Activated T-helper 1 cell treated with anti-CD3 and anti-CD28 coated beads, Interleukin-2, amount 50 U/mL, for 16 hours (primary cell): ENCODE results near the gene SLA2.
"Not testable (repeated sequence)": the region's sequence is repeated elsewhere in the genome, so short reads cannot be mapped to it uniquely, and the experiment has no call there.

Source experiments
- DNase-seq, 2 donors: peaks; one replicate each; pipeline ENCODE4 v3.0.0-alpha.2; 2020; ENCODE audit warnings: low read depth in 1 of 2, low spot score in 1 of 2

Gene SLA2

GRCh38 chr20:36608388-36608728 lies 37.6 kb downstream of the SLA2 start:
- DNase-seq = not testable (repeated sequence)

GRCh38 chr20:36607586-36608387 lies 38.2 kb downstream of the SLA2 start:
- no peak for DNase-seq

GRCh38 chr20:36606158-36607066 lies 39.6 kb downstream of the SLA2 start:
- no peak for DNase-seq

DNA sequence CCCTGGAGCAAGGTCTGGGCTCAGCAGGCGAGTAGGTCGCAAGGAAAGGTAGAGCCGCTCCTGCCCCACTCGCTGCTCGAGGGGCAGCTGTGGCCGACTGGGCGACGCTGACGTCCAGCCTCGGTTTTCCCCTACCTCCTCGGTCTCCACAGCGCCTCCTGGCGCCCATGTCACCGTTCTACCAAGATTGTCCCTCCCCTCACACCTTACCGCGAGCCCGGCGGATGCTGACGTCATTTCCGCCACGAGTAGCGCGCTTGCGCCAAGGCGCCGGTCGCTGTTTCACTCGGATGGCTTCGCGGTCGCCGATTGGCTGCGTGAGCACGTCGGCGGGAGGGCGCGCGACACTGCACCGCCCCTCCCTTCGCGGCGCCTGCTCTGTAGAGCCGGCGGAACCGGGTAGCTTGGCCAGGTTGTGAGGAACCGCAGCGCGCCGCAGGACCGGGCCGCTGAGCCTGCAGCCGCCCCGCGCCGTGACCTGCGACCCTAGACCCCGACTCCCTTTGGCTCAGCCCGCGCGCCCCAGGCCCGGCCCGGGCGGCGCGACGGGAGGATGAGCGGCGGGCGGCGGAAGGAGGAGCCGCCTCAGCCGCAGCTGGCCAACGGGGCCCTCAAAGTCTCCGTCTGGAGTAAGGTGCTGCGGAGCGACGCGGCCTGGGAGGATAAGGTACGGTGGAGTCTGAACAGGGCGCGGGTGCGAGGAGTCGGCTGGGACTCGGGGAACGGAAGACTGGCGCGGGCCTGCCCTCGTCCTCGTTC lies 40.4 kb downstream of the SLA2 start, which contains the start of gene RAB5IF:
TSS of gene RAB5IF (plus strand) at position 381 of the 759 bp plus-strand sequence. CDS start at position 554, 173 bp downstream.
- peak; percentile 99 to 100 for DNase-seq

- DNase-seq = peak in 1 of 2 donors; percentile 16
Observed at GRCh38 chr20:36604952-36605398, 41.0 kb downstream of the SLA2 start.

GRCh38 chr20:36601540-36601939 lies 44.5 kb downstream of the SLA2 start:
- DNase-seq = no peak

- no peak for DNase-seq
Observed at GRCh38 chr20:36599912-36600345, 46.1 kb downstream of the SLA2 start.

DNA sequence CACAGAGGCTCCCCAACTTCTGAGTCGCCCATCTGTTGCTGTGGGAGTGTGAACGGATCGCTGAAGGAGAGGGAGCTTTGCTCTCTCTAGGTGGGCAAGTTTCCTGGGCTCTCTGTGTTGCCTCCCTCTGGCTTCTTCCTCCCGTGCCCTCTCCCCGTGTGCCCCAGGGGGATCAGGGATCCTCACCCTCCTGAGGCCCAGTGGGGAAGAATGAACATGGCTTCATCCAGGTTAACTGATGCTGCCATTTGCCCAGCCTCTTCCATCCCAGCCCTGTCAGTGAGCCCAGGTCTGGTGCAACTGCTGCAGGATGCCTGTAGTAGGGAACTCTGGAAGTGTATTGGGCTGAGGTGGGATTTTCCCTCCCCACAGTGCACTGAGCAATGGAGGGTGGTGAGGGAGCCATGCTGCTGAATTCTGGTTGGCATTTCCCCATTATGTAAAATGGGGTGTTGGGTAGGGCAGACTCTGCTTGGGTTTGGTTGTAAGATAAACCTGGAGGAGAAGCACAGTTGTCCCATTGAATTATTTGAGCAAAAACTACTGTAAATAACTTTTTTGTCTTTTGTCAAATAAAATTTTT lies 52.6 kb downstream of the SLA2 start:
- no peak for DNase-seq

GRCh38 chr20:36591854-36592641 lies 53.9 kb downstream of the SLA2 start:
- DNase-seq = peak in 1 of 2 donors; percentile 33

- DNase-seq = no peak
Observed at GRCh38 chr20:36591281-36591680, 54.7 kb downstream of the SLA2 start.

GRCh38 chr20:36587388-36588070 lies 58.5 kb downstream of the SLA2 start:
- no peak for DNase-seq

GRCh38 chr20:36585410-36586125 lies 60.4 kb downstream of the SLA2 start:
- no peak for DNase-seq

DNA sequence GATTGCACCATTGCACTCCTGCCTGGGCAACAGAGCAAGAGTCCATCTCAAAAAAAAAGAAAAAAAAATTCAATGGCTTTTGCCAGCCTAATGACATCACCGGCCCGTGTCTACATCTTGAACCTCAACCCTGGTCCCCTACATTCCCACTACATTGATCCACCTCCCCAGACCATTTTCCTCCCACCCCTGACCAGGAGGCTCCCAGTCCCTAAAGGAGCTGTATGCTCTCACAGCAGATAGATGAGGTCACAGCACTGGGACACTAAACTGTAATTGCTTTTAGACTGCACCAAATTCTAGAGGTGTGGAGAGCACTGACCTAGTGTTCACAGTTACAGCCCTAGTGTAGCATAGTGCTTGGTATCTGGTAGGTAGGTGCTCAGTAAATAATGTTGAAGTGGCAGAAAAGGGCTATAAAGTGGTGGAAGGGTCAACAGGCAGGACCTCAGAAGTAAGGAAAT lies 61.9 kb downstream of the SLA2 start:
- no peak for DNase-seq

GRCh38 chr20:36582821-36583220 lies 63.2 kb downstream of the SLA2 start:
- DNase-seq = no peak

DNA sequence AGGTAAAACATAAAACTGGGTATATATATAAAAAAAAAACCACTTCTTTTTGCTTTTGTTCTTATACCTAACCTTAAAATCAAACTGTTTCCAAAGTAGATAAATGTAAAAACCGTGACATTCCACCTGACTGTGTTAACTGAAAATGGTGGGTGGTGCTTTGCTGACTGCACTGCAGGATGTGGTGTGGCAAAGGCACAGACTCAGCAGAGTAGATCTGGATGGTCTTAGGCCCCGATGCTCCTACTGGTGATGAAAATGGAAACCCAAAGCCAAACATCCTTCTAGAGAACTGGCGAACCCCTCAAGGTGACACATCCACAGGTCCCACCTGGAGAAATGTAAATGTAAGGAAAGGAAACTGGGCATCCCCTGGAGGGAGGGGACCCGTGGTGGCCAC lies 63.7 kb downstream of the SLA2 start:
- DNase-seq = no peak

DNA sequence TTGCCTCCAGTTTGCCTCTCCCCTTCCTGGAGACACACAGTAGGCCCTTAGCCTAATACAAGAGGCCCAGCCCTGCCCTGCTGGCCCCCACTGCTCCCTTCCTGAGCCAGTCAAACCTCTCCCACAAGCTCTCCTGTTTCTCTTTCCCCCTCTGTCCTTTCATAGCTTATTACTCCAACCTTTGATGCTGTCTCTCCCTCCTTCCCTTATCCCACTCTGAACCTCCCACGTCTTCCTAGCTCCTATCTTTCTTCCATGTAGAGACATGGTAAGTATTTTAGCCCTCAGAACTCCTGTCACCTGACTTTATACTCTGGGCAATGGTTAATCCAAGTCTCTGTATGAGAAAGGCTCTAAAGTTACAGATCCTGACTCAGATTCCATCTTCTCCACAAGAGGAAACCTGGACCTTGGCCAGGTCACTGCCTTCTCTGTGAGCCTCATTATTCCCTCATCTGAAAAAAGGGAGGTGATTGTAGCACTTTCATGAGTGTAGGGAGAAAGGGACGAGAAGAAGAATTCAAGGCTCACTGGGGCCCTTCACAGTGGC lies 65.9 kb downstream of the SLA2 start:
- DNase-seq = no peak

DNA sequence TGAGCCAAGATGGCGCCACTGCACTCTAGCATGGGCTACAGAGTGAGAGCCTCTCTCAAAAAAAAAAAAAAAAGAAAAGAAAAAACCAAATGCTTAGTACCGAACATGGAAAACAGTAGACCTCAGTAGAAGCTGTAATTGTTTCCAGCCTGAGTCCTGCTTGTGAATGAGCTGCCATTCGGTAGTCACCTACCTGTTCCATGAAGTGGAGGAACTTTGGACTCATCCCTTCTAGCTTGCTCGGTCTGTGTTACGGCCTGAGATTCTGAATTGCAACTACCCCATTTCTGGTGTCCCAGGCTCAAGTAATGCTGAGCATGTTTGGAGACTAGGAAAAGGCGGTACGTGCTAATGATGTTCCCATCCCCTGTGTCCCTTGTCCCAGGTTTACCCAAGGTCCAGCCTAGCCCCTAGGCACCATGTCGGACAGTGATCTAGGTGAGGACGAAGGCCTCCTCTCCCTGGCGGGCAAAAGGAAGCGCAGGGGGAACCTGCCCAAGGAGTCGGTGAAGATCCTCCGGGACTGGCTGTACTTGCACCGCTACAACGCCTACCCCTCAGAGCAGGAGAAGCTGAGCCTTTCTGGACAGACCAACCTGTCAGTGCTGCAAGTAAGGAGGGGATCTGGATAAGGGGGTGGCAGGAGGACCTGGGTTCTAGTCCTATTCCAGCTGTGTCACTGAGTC lies 67.5 kb downstream of the SLA2 start:
- DNase-seq = no peak

DNA sequence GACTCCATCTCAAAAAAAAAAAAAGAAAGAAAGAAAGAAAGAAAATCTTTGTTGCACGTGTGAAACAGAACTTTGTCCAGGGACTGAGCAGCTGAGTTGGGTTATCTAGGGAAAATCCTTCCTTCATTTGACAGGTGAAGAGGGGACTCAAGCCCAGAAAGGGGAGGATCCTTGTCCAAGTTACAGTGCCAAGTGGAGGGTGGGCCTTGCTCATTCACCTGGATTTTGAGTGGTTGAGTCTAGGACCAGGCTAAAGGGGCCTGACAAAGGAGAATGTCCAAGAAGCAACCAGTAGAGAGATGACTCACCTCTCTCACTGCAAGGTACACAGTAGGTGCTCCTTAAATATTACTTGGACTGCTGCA lies 69.9 kb downstream of the SLA2 start:
- DNase-seq = no peak
